ENCODE data around the gene PCDHGB7. TPM values are rescaled to one million over a fixed set of nuclear protein-coding genes. Genes with fewer than 3 reads are reported as not detected.
A peak's percentile ranks its signal among the peaks of the same experiment; 100 is the strongest.
"Not testable (repeated sequence)": the region's sequence is repeated elsewhere in the genome, so short reads cannot be mapped to it uniquely, and the experiment has no call there.

Gene PCDHGB7
- polyA plus RNA-seq, 2 donors = 1.2 to 1.4 TPM

GRCh38 chr5:141397756-141398551 is 19.5 kb upstream of the PCDHGB7 start, which contains the start of gene PCDHGB5:
Gene PCDHGB5, plus strand, starts transcription at chr5:141397947. Its CDS starts 181 bp downstream, at chr5:141398128.
- 9 to 12% methylated on average over 21 to 25 of the region's 43 CpGs for WGBS, 2 donors
- H3K9me3 ChIP-seq (ENCODE audit: control insufficient read depth in 2 of 2, insufficient read depth in 1 of 2, low read depth in 1 of 2, low read length in 1 of 2) = peaks cover 32 to 38% of the 10 kb centered on the region in 2 donors
- not testable (repeated sequence) for H3K27me3 ChIP-seq (ENCODE audit: control insufficient read depth in 1 of 2, insufficient read depth in 2 of 2, low read length in 2 of 2); H3K4me1 ChIP-seq (ENCODE audit: control insufficient read depth in 2 of 2, insufficient read depth in 2 of 2, low read length in 1 of 2); H3K27ac ChIP-seq (ENCODE audit: low read depth in 2 of 2, low read length in 1 of 2); H3K36me3 ChIP-seq (ENCODE audit: control insufficient read depth in 2 of 2, insufficient read depth in 2 of 2, low read length in 1 of 2)
- peak within 1 kb of the TSS in 1 of 2 donors; percentile 30 for H3K4me3 ChIP-seq (ENCODE audit: low read depth in 1 of 2, low read length in 2 of 2)

DNA sequence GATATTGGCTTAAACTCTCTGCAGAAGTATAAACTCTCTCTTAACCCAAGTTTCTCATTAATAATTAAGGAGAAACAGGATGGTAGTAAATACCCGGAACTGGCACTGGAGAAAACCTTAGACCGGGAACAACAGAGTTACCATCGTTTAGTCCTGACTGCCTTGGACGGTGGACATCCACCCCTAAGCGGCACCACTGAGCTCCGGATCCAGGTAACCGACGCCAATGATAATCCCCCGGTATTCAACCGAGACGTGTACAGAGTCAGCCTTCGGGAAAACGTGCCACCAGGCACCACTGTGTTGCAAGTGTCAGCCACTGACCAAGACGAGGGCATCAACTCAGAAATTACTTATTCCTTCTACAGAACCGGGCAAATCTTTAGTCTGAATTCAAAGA is 18.9 kb upstream of the PCDHGB7 start:
- peaks cover 32 to 40% of the 10 kb centered on the region in 2 donors for H3K9me3 ChIP-seq (ENCODE audit: control insufficient read depth in 2 of 2, insufficient read depth in 1 of 2, low read depth in 1 of 2, low read length in 1 of 2)
- no peak overlapping the region for H3K27ac ChIP-seq (ENCODE audit: low read depth in 2 of 2, low read length in 1 of 2)
- no peaks in the 10 kb centered on the region for H3K4me1 ChIP-seq (ENCODE audit: control insufficient read depth in 2 of 2, insufficient read depth in 2 of 2, low read length in 1 of 2)
- no peak overlapping the region for H3K4me3 ChIP-seq (ENCODE audit: low read depth in 1 of 2, low read length in 2 of 2)
- peaks cover 0 to 3% of the 10 kb centered on the region in 2 donors for H3K27me3 ChIP-seq (ENCODE audit: control insufficient read depth in 1 of 2, insufficient read depth in 2 of 2, low read length in 2 of 2)
- WGBS, 2 donors = 28% methylated on average over 15 of the region's 15 CpGs
- no peaks in the 10 kb centered on the region for H3K36me3 ChIP-seq (ENCODE audit: control insufficient read depth in 2 of 2, insufficient read depth in 2 of 2, low read length in 1 of 2)

DNA sequence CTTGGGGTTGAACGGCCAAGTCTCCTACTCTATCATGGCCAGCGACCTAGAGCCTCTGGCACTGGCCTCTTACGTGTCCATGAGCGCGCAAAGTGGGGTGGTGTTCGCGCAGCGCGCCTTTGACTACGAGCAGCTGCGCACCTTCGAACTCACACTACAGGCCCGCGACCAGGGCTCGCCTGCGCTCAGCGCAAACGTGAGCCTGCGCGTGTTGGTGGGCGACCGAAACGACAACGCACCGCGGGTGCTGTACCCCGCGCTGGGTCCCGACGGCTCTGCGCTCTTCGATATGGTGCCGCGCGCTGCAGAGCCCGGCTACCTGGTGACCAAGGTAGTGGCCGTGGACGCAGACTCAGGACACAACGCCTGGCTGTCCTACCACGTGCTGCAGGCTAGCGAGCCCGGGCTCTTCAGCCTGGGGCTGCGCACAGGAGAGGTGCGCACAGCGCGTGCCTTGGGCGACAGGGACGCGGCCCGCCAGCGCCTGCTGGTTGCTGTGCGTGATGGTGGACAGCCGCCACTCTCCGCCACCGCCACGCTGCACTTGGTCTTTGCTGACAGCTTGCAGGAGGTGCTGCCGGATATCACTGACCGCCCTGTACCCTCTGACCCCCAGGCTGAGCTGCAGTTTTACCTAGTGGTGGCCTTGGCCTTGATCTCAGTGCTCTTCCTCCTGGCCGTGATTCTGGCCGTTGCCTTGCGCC is 17.8 kb upstream of the PCDHGB7 start:
- Histone ChIP-seq H3K4me1 (ENCODE audit: control insufficient read depth in 2 of 2, insufficient read depth in 2 of 2, low read length in 1 of 2) (no peaks in the 10 kb centered on the region), H3K36me3 (ENCODE audit: control insufficient read depth in 2 of 2, insufficient read depth in 2 of 2, low read length in 1 of 2) (no peaks in the 10 kb centered on the region), H3K9me3 (ENCODE audit: control insufficient read depth in 2 of 2, insufficient read depth in 1 of 2, low read depth in 1 of 2, low read length in 1 of 2) (peaks cover 31 to 39% of the 10 kb centered on the region in 2 donors), H3K27me3 (ENCODE audit: control insufficient read depth in 1 of 2, insufficient read depth in 2 of 2, low read length in 2 of 2) (peaks cover 0 to 3% of the 10 kb centered on the region in 2 donors), H3K4me3 (ENCODE audit: low read depth in 1 of 2, low read length in 2 of 2) (no peak overlapping the region), H3K27ac (ENCODE audit: low read depth in 2 of 2, low read length in 1 of 2) (no peak overlapping the region)
- WGBS, 2 donors = 31 to 32% methylated on average over 61 of the region's 61 CpGs

- Histone ChIP-seq H3K27me3 (ENCODE audit: control insufficient read depth in 1 of 2, insufficient read depth in 2 of 2, low read length in 2 of 2) (peaks cover 0 to 3% of the 10 kb centered on the region in 2 donors), H3K36me3 (ENCODE audit: control insufficient read depth in 2 of 2, insufficient read depth in 2 of 2, low read length in 1 of 2) (no peaks in the 10 kb centered on the region), H3K4me1 (ENCODE audit: control insufficient read depth in 2 of 2, insufficient read depth in 2 of 2, low read length in 1 of 2) (peaks cover 0 to 3% of the 10 kb centered on the region in 2 donors), H3K4me3 (ENCODE audit: low read depth in 1 of 2, low read length in 2 of 2) (peak within 1 kb of the TSS; percentile 5 to 9), H3K9me3 (ENCODE audit: control insufficient read depth in 2 of 2, insufficient read depth in 1 of 2, low read depth in 1 of 2, low read length in 1 of 2) (peaks cover 34 to 45% of the 10 kb centered on the region in 2 donors), H3K27ac (ENCODE audit: low read depth in 2 of 2, low read length in 1 of 2) (no peak within 1 kb of the TSS)
- WGBS, 2 donors = 16 to 18% methylated on average over 27 of the region's 27 CpGs
Observed at GRCh38 chr5:141402553-141403243, 14.8 kb upstream of the PCDHGB7 start, which contains the start of gene PCDHGA9. Gene PCDHGA9, plus strand, starts transcription at chr5:141402778. Its CDS starts 175 bp downstream, at chr5:141402953.

DNA sequence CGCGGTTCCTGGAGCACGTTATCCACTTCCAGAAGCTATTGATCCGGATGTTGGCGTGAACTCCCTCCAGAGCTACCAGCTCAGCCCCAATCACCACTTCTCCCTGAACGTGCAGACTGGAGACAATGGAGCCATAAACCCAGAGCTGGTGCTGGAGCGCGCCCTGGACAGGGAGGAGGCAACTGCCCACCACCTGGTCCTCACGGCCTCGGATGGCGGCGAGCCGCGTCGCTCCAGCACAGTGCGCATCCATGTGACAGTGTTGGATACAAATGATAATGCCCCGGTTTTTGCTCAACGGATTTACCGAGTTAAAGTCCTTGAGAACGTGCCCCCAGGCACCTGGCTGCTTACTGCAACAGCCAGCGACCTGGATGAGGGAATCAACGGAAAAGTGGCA is 14.1 kb upstream of the PCDHGB7 start:
- Histone ChIP-seq H3K9me3 (ENCODE audit: control insufficient read depth in 2 of 2, insufficient read depth in 1 of 2, low read depth in 1 of 2, low read length in 1 of 2) (peaks cover 39 to 49% of the 10 kb centered on the region in 2 donors), H3K36me3 (ENCODE audit: control insufficient read depth in 2 of 2, insufficient read depth in 2 of 2, low read length in 1 of 2) (no peaks in the 10 kb centered on the region), H3K4me1 (ENCODE audit: control insufficient read depth in 2 of 2, insufficient read depth in 2 of 2, low read length in 1 of 2) (peaks cover 0 to 3% of the 10 kb centered on the region in 2 donors), H3K4me3 (ENCODE audit: low read depth in 1 of 2, low read length in 2 of 2) (no peak overlapping the region), H3K27me3 (ENCODE audit: control insufficient read depth in 1 of 2, insufficient read depth in 2 of 2, low read length in 2 of 2) (peaks cover 0 to 5% of the 10 kb centered on the region in 2 donors), H3K27ac (ENCODE audit: low read depth in 2 of 2, low read length in 1 of 2) (no peak overlapping the region)
- WGBS, 2 donors = 33% methylated on average over 22 of the region's 22 CpGs

DNA sequence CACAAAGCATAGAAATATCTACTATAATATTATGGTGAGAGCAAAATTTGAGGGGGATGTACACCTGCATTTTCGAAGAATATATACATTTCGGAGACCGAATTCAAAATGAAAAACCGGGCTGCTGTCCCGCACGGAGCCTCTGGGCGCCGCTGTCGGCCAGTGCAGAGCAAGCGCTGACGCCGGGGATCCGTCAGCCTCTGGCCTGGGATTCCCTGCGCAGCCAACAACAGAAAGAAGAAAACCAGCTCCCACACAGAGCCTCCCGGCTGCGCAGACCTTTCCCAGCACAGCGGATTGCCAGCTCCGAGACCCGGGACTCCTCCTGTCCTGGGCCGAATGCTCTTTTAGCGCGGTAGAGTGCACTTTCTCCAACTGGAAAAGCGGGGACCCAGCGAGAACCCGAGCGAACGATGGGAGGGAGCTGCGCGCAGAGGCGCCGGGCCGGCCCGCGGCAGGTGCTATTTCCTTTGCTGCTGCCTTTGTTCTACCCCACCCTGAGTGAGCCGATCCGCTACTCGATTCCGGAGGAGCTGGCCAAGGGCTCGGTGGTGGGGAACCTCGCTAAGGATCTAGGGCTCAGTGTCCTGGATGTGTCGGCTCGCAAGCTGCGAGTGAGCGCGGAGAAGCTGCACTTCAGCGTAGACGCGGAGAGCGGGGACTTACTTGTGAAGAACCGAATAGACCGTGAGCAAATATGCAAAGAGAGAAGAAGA is 9.5 kb upstream of the PCDHGB7 start, which contains the start of gene PCDHGB6:
Gene PCDHGB6, plus strand, starts transcription at position 232 of the 716 bp plus-strand sequence. Its CDS starts 182 bp downstream, at position 414.
- WGBS, 2 donors = 15 to 18% methylated on average over 48 to 51 of the region's 51 CpGs
- not testable (repeated sequence) for H3K4me1 ChIP-seq (ENCODE audit: control insufficient read depth in 2 of 2, insufficient read depth in 2 of 2, low read length in 1 of 2); H3K36me3 ChIP-seq (ENCODE audit: control insufficient read depth in 2 of 2, insufficient read depth in 2 of 2, low read length in 1 of 2); H3K27ac ChIP-seq (ENCODE audit: low read depth in 2 of 2, low read length in 1 of 2); H3K27me3 ChIP-seq (ENCODE audit: control insufficient read depth in 1 of 2, insufficient read depth in 2 of 2, low read length in 2 of 2)
- H3K9me3 ChIP-seq (ENCODE audit: control insufficient read depth in 2 of 2, insufficient read depth in 1 of 2, low read depth in 1 of 2, low read length in 1 of 2) = peaks cover 42 to 52% of the 10 kb centered on the region in 2 donors
- peak within 1 kb of the TSS in 1 of 2 donors; percentile 22 for H3K4me3 ChIP-seq (ENCODE audit: low read depth in 1 of 2, low read length in 2 of 2)

DNA sequence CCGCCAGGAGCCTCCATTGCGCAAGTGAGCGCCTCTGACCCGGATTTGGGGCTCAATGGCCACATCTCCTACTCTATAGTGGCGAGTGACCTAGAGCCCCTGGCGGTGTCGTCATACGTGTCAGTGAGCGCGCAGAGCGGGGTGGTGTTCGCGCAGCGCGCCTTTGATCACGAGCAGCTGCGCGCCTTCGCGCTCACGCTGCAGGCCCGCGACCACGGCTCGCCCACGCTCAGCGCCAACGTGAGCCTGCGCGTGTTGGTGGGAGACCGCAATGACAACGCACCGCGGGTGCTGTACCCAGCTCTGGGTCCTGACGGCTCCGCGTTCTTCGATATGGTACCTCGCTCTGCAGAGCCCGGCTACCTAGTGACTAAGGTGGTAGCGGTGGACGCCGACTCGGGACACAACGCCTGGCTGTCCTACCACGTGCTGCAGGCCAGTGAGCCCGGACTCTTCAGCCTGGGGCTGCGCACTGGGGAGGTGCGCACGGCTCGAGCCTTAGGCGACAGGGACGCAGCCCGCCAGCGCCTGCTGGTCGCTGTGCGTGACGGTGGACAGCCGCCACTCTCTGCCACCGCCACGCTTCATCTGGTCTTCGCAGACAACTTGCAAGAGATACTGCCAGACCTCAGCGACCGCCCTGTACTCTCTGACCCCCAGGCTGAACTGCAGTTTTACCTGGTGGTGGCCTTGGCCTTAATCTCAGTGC is 7.7 kb upstream of the PCDHGB7 start:
- H3K27ac ChIP-seq (ENCODE audit: low read depth in 2 of 2, low read length in 1 of 2) = no peak overlapping the region
- 25 to 34% methylated on average over 60 to 64 of the region's 64 CpGs for WGBS, 2 donors
- H3K4me3 ChIP-seq (ENCODE audit: low read depth in 1 of 2, low read length in 2 of 2) = no peak overlapping the region
- no peaks in the 10 kb centered on the region for H3K36me3 ChIP-seq (ENCODE audit: control insufficient read depth in 2 of 2, insufficient read depth in 2 of 2, low read length in 1 of 2)
- H3K4me1 ChIP-seq (ENCODE audit: control insufficient read depth in 2 of 2, insufficient read depth in 2 of 2, low read length in 1 of 2) = peaks cover 0 to 3% of the 10 kb centered on the region in 2 donors
- peaks cover 41 to 52% of the 10 kb centered on the region in 2 donors for H3K9me3 ChIP-seq (ENCODE audit: control insufficient read depth in 2 of 2, insufficient read depth in 1 of 2, low read depth in 1 of 2, low read length in 1 of 2)
- H3K27me3 ChIP-seq (ENCODE audit: control insufficient read depth in 1 of 2, insufficient read depth in 2 of 2, low read length in 2 of 2) = peaks cover 0 to 8% of the 10 kb centered on the region in 2 donors

GRCh38 chr5:141411575-141411974 is 5.9 kb upstream of the PCDHGB7 start:
- 50 to 64% methylated on average over 3 of the region's 3 CpGs for WGBS, 2 donors
- no peaks in the 10 kb centered on the region for H3K36me3 ChIP-seq (ENCODE audit: control insufficient read depth in 2 of 2, insufficient read depth in 2 of 2, low read length in 1 of 2)
- no peak overlapping the region for H3K4me3 ChIP-seq (ENCODE audit: low read depth in 1 of 2, low read length in 2 of 2)
- H3K27ac ChIP-seq (ENCODE audit: low read depth in 2 of 2, low read length in 1 of 2) = no peak overlapping the region
- peaks cover 40 to 48% of the 10 kb centered on the region in 2 donors for H3K9me3 ChIP-seq (ENCODE audit: control insufficient read depth in 2 of 2, insufficient read depth in 1 of 2, low read depth in 1 of 2, low read length in 1 of 2)
- H3K4me1 ChIP-seq (ENCODE audit: control insufficient read depth in 2 of 2, insufficient read depth in 2 of 2, low read length in 1 of 2) = no peaks in the 10 kb centered on the region
- peaks cover 0 to 8% of the 10 kb centered on the region in 2 donors for H3K27me3 ChIP-seq (ENCODE audit: control insufficient read depth in 1 of 2, insufficient read depth in 2 of 2, low read length in 2 of 2)

Measured in esophagus (tissue), 2 donors.